Mesendoderm (in vitro differentiated cells): ENCODE data around the gene PIK3AP1.

Experiments used
- DNase-seq: peaks from one replicate; pipeline ENCODE4 v3.0.0; 2013
- H2AK5ac ChIP-seq: 2 replicates; pipeline ENCODE4 v1.6.1; 2013; ENCODE audit warnings: low read length, inconsistent platforms
- H2BK120ac ChIP-seq: 2 replicates; pipeline ENCODE4 v1.6.1; 2013; ENCODE audit warnings: low read depth, mild to moderate bottlenecking, low read length, moderate library complexity, mixed read lengths
- H2BK15ac ChIP-seq: replicated peaks from 2 replicates; pipeline ENCODE4 v1.6.1; 2013; ENCODE audit warnings: low read depth, mild to moderate bottlenecking, moderate library complexity
- H2BK5ac ChIP-seq: 2 replicates; pipeline ENCODE4 v1.6.1; 2013; ENCODE audit warnings: low read length, inconsistent platforms
- H3K18ac ChIP-seq: 2 replicates; pipeline ENCODE4 v1.6.1; 2013; ENCODE audit warnings: mild to moderate bottlenecking, low read length, mixed read lengths
- H3K23ac ChIP-seq: one replicate; pipeline ENCODE4 v1.6.1; 2013; ENCODE audit warnings: low read length
- H3K27ac ChIP-seq: 2 replicates; pipeline ENCODE4 v1.5.1; 2013; ENCODE audit warnings: low read depth, mild to moderate bottlenecking, inconsistent platforms, low read length, moderate library complexity
- H3K27me3 ChIP-seq: 2 replicates; pipeline ENCODE4 v1.6.1; 2013; ENCODE audit warnings: low read length, control low read depth, mild to moderate bottlenecking, inconsistent platforms; ENCODE audit not compliant: insufficient read depth, poor library complexity
- H3K36me3 ChIP-seq: 2 replicates; pipeline ENCODE4 v1.6.1; 2013; ENCODE audit warnings: low read length, inconsistent platforms; ENCODE audit not compliant: control insufficient read depth, insufficient read depth
- H3K4ac ChIP-seq: one replicate; pipeline ENCODE4 v1.6.1; 2013; ENCODE audit warnings: low read depth, mild to moderate bottlenecking, low read length, moderate library complexity
- H3K4me1 ChIP-seq: 2 replicates; pipeline ENCODE4 v1.6.1; 2013; ENCODE audit warnings: low read depth, low read length, inconsistent platforms; ENCODE audit not compliant: control insufficient read depth
- H3K4me2 ChIP-seq: 2 replicates; pipeline ENCODE4 v1.6.1; 2013; ENCODE audit warnings: low read length
- H3K4me3 ChIP-seq: 2 replicates; pipeline ENCODE4 v1.5.1; 2013; ENCODE audit warnings: mild to moderate bottlenecking, low read length
- H3K56ac ChIP-seq: one replicate; pipeline ENCODE4 v1.6.1; 2013; ENCODE audit warnings: low read length
- H3K79me1 ChIP-seq: 2 replicates; pipeline ENCODE4 v1.6.1; 2013; ENCODE audit warnings: low read length, inconsistent platforms
- H3K79me2 ChIP-seq: 2 replicates; pipeline ENCODE4 v1.6.1; 2013; ENCODE audit warnings: mild to moderate bottlenecking, low read length; ENCODE audit not compliant: control insufficient read depth, insufficient read depth
- H3K9ac ChIP-seq: 2 replicates; pipeline ENCODE4 v1.6.1; 2013; ENCODE audit warnings: low read length, inconsistent platforms
- H4K5ac ChIP-seq: one replicate; pipeline ENCODE4 v1.6.1; 2013; ENCODE audit warnings: low read length
- H4K8ac ChIP-seq: one replicate; pipeline ENCODE4 v1.6.1; 2013; ENCODE audit warnings: low read depth, mild to moderate bottlenecking, control low read depth, low read length, moderate library complexity
- WGBS: extraction: QIAGEN DNeasy Blood & Tissue Kit; methylation state at CpG from one replicate; pipeline ENCODE4 v1.1.7; 2013; ENCODE audit warnings: low lambda C conversion rate, missing lambda C conversion rate; ENCODE audit not compliant: insufficient coverage; ENCODE audit errors: extremely low coverage; 5-methylcytosine and 5-hydroxymethylcytosine counted together

PIK3AP1 gene

DNA sequence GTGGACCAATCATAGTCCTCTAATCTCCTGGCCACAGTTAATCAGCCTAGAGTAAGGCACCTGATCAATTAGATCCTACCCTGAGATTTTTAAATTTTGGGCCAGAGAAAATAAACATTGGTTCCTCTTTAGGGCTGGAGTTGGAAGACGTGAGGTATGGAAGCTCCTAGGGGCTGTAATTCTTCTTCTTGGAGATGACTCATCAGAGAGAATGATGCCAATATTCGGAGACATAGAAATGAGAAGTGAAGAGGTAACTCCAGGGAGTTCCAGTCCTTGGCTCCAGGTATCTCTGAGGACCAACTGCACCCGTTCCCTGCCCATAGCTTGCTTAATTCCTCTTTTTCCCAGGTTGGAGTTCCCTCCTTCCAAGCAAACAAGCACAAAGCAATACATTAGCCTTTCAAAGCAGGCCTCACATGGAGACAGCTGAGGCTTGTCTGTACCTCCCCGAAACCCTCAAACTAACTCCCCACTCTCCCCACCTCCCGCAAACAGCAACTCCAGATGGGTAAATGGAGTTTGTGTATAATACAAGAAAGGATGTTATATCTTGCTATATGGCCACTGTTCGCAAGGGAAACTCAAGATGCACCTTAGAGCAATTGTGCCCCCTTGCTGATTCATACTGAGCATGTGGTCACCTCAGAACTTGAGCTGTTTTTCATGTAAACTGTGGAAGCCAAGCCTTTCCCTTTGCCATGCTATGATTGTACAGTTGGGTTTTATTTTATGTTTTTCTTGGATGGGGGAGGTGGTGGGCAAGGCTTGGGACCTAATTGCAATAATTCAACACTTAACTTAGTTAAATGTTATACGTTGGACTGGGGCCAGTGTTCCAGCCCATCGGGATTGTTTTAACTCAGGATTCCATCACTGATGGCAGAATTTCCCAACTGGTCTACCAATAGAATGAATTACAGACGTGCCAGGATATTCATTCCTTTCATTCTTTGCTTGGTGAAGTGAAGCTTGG is 29.3 kb downstream of the PIK3AP1 start:
- no peak for DNase-seq
- no peak overlapping the region for H3K4me3 ChIP-seq
- no peaks in the 10 kb centered on the region for H3K36me3 ChIP-seq
- no peaks in the 10 kb centered on the region for H3K79me2 ChIP-seq
- no peak overlapping the region for H2BK5ac ChIP-seq
- no peak overlapping the region for H3K4ac ChIP-seq
- H3K9ac ChIP-seq = no peak overlapping the region
- no peak overlapping the region for H3K27ac ChIP-seq
- H2BK15ac ChIP-seq = no peak overlapping the region
- no peak overlapping the region for H2BK120ac ChIP-seq
- H3K27me3 ChIP-seq = no peaks in the 10 kb centered on the region
- WGBS = no CpG with 5 or more reads among the region's 9 CpGs
- no peaks in the 10 kb centered on the region for H3K4me1 ChIP-seq
- H3K79me1 ChIP-seq = no peaks in the 10 kb centered on the region
- H4K5ac ChIP-seq = no peak overlapping the region
- no peak overlapping the region for H2AK5ac ChIP-seq
- H4K8ac ChIP-seq = no peak overlapping the region
- H3K23ac ChIP-seq = no peak overlapping the region
- H3K18ac ChIP-seq = no peak overlapping the region
- H3K4me2 ChIP-seq = no peak overlapping the region
- H3K56ac ChIP-seq = no peak overlapping the region

DNA sequence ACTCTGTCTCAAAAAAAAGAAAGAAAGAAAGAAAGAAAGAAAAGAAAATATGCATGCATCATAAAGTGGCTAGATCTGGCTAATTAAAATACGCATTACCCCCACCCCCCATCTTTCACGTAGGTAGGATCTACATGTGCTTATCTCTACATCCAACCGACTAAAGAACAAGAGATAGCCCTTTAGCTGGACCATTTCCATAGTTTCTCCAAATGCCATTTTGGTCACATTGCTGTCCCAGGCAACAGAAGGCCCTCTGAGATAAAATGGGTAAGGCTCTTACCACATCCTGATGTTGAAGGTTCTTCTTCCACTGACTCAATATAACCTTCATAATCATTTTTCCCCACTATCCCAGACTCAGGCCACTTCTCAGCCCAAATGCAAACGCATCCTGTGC is 31.5 kb downstream of the PIK3AP1 start:
- H3K9ac ChIP-seq = no peak overlapping the region
- no peak for DNase-seq
- H3K27ac ChIP-seq = no peak overlapping the region
- no CpG with 5 or more reads among the region's 4 CpGs for WGBS
- H2BK15ac ChIP-seq = no peak overlapping the region
- no peak overlapping the region for H3K4me3 ChIP-seq
- no peaks in the 10 kb centered on the region for H3K36me3 ChIP-seq
- no peaks in the 10 kb centered on the region for H3K79me1 ChIP-seq
- no peak overlapping the region for H4K8ac ChIP-seq
- H2BK5ac ChIP-seq = no peak overlapping the region
- no peak overlapping the region for H3K56ac ChIP-seq
- no peaks in the 10 kb centered on the region for H3K27me3 ChIP-seq
- no peak overlapping the region for H3K18ac ChIP-seq
- no peak overlapping the region for H3K23ac ChIP-seq
- H4K5ac ChIP-seq = no peak overlapping the region
- no peaks in the 10 kb centered on the region for H3K4me1 ChIP-seq
- H3K4ac ChIP-seq = no peak overlapping the region
- no peak overlapping the region for H2BK120ac ChIP-seq
- H2AK5ac ChIP-seq = no peak overlapping the region
- no peak overlapping the region for H3K4me2 ChIP-seq
- no peaks in the 10 kb centered on the region for H3K79me2 ChIP-seq

DNA sequence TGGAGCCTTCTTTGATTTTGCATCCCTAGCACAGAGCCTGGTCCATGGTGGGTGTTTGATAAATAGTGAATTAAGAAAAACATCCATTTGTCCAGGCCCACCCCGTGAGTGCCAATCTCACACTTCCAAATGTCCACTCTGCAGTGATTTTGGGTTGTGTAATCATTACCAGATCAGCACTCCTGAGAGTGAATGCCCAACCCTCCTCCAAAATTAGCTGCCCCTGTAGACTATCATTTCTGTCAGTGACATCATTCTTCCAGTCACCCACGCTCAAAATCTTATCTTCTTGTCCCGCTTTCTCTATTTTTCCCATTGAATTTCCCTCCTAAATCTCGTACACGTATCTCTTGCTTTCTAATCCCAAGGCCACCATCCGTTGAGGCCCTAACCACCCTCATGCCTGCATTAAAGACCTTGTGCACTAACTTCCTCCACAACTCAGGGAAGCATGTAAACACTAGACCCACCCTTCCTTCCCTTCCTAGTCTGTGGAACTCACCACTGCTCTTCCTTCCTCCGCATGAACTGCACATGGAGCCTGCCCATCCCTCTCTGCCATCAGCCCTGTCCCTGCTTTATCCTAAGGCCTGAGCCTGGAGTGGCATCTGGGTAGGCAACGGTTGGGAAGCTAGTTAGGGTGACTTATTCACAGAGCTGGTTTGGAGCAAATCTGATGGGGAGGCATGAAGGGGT is 32.8 kb downstream of the PIK3AP1 start:
- H2AK5ac ChIP-seq = no peak overlapping the region
- H3K27ac ChIP-seq = no peak overlapping the region
- H3K36me3 ChIP-seq = no peaks in the 10 kb centered on the region
- H2BK5ac ChIP-seq = no peak overlapping the region
- H3K23ac ChIP-seq = no peak overlapping the region
- no peak overlapping the region for H3K4me3 ChIP-seq
- H2BK15ac ChIP-seq = no peak overlapping the region
- no peaks in the 10 kb centered on the region for H3K79me2 ChIP-seq
- no peak overlapping the region for H3K56ac ChIP-seq
- no peak for DNase-seq
- H3K9ac ChIP-seq = no peak overlapping the region
- no peaks in the 10 kb centered on the region for H3K27me3 ChIP-seq
- H3K18ac ChIP-seq = no peak overlapping the region
- H4K8ac ChIP-seq = no peak overlapping the region
- H3K4me1 ChIP-seq = no peaks in the 10 kb centered on the region
- no peak overlapping the region for H4K5ac ChIP-seq
- no peak overlapping the region for H3K4me2 ChIP-seq
- WGBS = 100% methylated on average over 1 of the region's 8 CpGs
- H2BK120ac ChIP-seq = no peak overlapping the region
- H3K4ac ChIP-seq = no peak overlapping the region
- H3K79me1 ChIP-seq = no peaks in the 10 kb centered on the region

DNA sequence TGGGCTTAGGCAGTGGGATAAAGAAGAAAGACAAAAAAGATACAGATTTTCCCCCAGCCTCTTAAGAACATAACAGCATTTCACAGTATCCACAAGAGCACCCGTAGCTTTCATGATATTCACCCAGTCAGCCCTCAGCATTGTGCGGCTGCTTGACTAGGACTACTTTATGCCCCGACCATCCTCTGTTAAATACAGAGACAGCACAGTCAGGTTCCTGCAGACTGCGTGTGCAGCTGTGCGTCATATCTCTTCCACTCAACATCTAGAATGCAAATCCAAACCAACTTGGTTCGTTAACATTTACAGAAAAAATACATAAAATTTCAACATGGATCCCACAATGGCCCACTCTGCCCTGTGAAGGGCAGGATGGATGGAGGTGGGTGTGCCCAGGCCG is 33.8 kb downstream of the PIK3AP1 start:
- WGBS = no CpG with 5 or more reads among the region's 7 CpGs
- H2BK5ac ChIP-seq = no peak overlapping the region
- no peak overlapping the region for H3K4me2 ChIP-seq

DNA sequence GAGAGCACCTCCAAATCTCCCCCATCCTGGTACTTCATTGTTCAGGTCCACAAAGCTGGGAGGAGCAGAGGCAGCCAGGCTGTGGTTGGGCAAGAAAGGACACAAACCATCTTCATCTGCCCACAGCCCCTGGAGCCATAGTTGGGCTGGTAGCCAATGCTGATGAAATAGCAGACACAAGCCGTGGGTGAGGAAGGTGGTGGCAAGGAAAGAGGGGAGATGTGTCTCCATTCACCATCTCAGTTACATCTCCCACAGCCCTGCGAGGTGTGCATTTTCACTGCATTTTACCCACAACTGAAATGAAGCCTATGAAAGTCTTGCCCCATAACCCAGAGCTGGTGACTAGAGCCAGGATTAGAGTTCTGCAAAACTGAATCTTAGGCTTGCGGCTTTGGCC is 35.0 kb downstream of the PIK3AP1 start:
- Histone ChIP-seq H2BK120ac (no peak overlapping the region), H3K23ac (no peak overlapping the region), H3K4me3 (no peak overlapping the region), H3K79me2 (no peaks in the 10 kb centered on the region), H3K9ac (no peak overlapping the region), H2BK15ac (no peak overlapping the region), H3K79me1 (no peaks in the 10 kb centered on the region), H4K5ac (no peak overlapping the region), H3K4me2 (no peak overlapping the region), H3K18ac (no peak overlapping the region), H3K4ac (no peak overlapping the region), H3K56ac (no peak overlapping the region), H4K8ac (no peak overlapping the region), H3K27ac (no peak overlapping the region), H2AK5ac (no peak overlapping the region), H3K4me1 (no peaks in the 10 kb centered on the region), H2BK5ac (no peak overlapping the region), H3K36me3 (no peaks in the 10 kb centered on the region), H3K27me3 (no peaks in the 10 kb centered on the region)
- no CpG with 5 or more reads among the region's 3 CpGs for WGBS
- DNase-seq = no peak

More for the DNA sequence above, 33.8 kb downstream of the PIK3AP1 start:
- DNase-seq = no peak
- Histone ChIP-seq H3K4me1 (no peaks in the 10 kb centered on the region), H4K8ac (no peak overlapping the region), H3K9ac (no peak overlapping the region), H3K27ac (no peak overlapping the region), H3K4me3 (no peak overlapping the region), H3K23ac (no peak overlapping the region), H3K18ac (no peak overlapping the region), H3K27me3 (no peaks in the 10 kb centered on the region), H2BK15ac (no peak overlapping the region), H3K36me3 (no peaks in the 10 kb centered on the region), H3K56ac (no peak overlapping the region), H3K79me1 (no peaks in the 10 kb centered on the region), H3K79me2 (no peaks in the 10 kb centered on the region), H3K4ac (no peak overlapping the region), H4K5ac (no peak overlapping the region), H2AK5ac (no peak overlapping the region), H2BK120ac (no peak overlapping the region)
